ENCODE results near the gene ADH5.
"Not testable (repeated sequence)": the region's sequence is repeated elsewhere in the genome, so short reads cannot be mapped to it uniquely, and the experiment has no call there.

ADH5 gene

GRCh38 chr4:99082192-99082591 is 6.4 kb downstream of the ADH5 start:
- no peak for DNase-seq

GRCh38 chr4:99080869-99081268 is 7.7 kb downstream of the ADH5 start:
- not testable (repeated sequence) for DNase-seq

GRCh38 chr4:99079625-99080295 is 8.8 kb downstream of the ADH5 start:
- no peak for DNase-seq

- no peak for DNase-seq
These were observed 9.5 kb downstream of the ADH5 start for GRCh38 chr4:99078931-99079624.

GRCh38 chr4:99078336-99078735 is 10.3 kb downstream of the ADH5 start:
- DNase-seq, result no peak

- no peak for DNase-seq
These were observed 11.4 kb downstream of the ADH5 start for GRCh38 chr4:99077177-99077576.

GRCh38 chr4:99076292-99076976 is 12.2 kb downstream of the ADH5 start:
- no peak for DNase-seq

- no peak for DNase-seq
These were observed 13.8 kb downstream of the ADH5 start for GRCh38 chr4:99074816-99075215.

GRCh38 chr4:99071159-99071558 is 17.4 kb downstream of the ADH5 start:
- no peak for DNase-seq

GRCh38 chr4:99067617-99068016 is 21.0 kb downstream of the ADH5 start:
- no peak for DNase-seq

GRCh38 chr4:99065521-99065920 is 23.1 kb downstream of the ADH5 start:
- DNase-seq, result not testable (repeated sequence)

GRCh38 chr4:99062120-99062519 is 26.5 kb downstream of the ADH5 start:
- no peak for DNase-seq

GRCh38 chr4:99061048-99061700 is 27.4 kb downstream of the ADH5 start:
- no peak for DNase-seq

GRCh38 chr4:99059550-99059949 is 29.0 kb downstream of the ADH5 start:
- no peak for DNase-seq

- DNase-seq, result no peak
These were observed 30.4 kb downstream of the ADH5 start for GRCh38 chr4:99058228-99058627.

- DNase-seq, result no peak
These were observed 34.1 kb downstream of the ADH5 start for GRCh38 chr4:99054428-99054994.

GRCh38 chr4:99052902-99053301 is 35.7 kb downstream of the ADH5 start:
- DNase-seq, result no peak

GRCh38 chr4:99047710-99048109 is 40.9 kb downstream of the ADH5 start:
- DNase-seq, result no peak

GRCh38 chr4:99043346-99043745 is 45.2 kb downstream of the ADH5 start:
- DNase-seq, result no peak

GRCh38 chr4:99038213-99038612 is 50.4 kb downstream of the ADH5 start:
- no peak for DNase-seq

GRCh38 chr4:99033956-99034355 is 54.6 kb downstream of the ADH5 start:
- DNase-seq, result no peak

- no peak for DNase-seq
These were observed 58.7 kb downstream of the ADH5 start for GRCh38 chr4:99029852-99030251.

- no peak for DNase-seq
These were observed 59.4 kb downstream of the ADH5 start for GRCh38 chr4:99029018-99029735.

All from NCI-H774 (cell line).